Measurements from ENCODE around the gene MIA.

DNA sequence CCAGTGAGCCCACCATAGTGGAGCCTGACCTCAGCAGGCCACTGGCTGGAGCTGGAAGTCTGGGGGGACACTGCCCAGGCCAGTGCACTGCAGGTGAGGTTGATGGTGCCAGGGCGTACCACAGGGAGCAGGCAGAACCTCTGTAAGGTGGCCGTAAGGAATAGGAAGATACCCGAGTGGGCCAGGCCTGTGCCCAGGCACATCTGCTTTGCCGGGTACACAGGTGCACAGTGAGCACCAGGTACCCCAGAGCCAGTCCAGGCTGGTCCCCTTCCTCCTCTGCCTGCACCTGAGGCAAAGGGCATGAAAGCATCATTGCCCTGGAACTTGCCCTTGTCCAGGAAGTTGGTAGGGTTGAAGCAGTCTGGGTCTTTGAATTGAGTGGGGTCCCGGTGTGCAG is 33.2 kb downstream of the MIA start:
- TF ChIP-seq CTCF (IDR thresholded peaks at IDR 0.05; ENCODE audit: poor library complexity, severe bottlenecking) (no peak), SMC3 (conservative IDR thresholded peaks at IDR 0.05; ENCODE audit: poor library complexity) (no peak), EZH2 (IDR thresholded peaks at IDR 0.05; ENCODE audit: borderline replicate concordance, insufficient read depth, low read length, poor library complexity, severe bottlenecking) (no peak), TAF1 (IDR thresholded peaks at IDR 0.05; ENCODE audit: low read depth) (no peak), POLR2AphosphoS5 (IDR thresholded peaks at IDR 0.05) (no peak), REST (IDR thresholded peaks at IDR 0.05; ENCODE audit: borderline replicate concordance) (no peak), MXI1 (conservative IDR thresholded peaks at IDR 0.05; ENCODE audit: poor library complexity, severe bottlenecking) (no peak), EP300 (conservative IDR thresholded peaks at IDR 0.05; ENCODE audit: poor library complexity, severe bottlenecking) (no peak), RAD21 (conservative IDR thresholded peaks at IDR 0.05) (no peak)
